ENCODE measurements around the gene ATP8A2.

The ATP8A2 gene

DNA sequence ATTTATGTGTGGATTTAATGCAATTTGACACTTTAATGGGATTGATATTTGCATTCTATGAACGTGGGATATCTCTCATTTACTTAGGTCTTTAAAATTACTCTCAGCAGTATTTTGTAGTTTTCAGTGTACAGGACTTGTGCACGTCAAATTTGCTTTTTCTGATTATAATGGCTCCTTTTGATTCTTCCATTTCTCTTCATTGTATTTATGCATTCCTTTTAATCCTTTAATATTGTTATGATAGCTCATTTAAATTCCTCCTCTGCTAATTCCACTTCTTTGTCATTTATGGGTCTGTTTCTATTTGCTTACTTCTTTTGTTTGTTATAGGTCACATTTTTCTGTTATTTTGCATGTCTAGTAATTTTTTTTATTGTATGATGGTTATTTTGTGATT is 226.6 kb downstream of the ATP8A2 start:
- TF ChIP-seq, protein P1, sequence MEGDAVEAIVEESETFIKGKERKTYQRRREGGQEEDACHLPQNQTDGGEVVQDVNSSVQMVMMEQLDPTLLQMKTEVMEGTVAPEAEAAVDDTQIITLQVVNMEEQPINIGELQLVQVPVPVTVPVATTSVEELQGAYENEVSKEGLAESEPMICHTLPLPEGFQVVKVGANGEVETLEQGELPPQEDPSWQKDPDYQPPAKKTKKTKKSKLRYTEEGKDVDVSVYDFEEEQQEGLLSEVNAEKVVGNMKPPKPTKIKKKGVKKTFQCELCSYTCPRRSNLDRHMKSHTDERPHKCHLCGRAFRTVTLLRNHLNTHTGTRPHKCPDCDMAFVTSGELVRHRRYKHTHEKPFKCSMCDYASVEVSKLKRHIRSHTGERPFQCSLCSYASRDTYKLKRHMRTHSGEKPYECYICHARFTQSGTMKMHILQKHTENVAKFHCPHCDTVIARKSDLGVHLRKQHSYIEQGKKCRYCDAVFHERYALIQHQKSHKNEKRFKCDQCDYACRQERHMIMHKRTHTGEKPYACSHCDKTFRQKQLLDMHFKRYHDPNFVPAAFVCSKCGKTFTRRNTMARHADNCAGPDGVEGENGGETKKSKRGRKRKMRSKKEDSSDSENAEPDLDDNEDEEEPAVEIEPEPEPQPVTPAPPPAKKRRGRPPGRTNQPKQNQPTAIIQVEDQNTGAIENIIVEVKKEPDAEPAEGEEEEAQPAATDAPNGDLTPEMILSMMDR (IDR thresholded peaks at IDR 0.05; ENCODE audit: low read depth, low read length), result no peak
- TF ChIP-seq, protein P2, sequence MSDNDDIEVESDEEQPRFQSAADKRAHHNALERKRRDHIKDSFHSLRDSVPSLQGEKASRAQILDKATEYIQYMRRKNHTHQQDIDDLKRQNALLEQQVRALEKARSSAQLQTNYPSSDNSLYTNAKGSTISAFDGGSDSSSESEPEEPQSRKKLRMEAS (IDR thresholded peaks at IDR 0.05; ENCODE audit: low read depth, low read length), result no peak
- TF ChIP-seq POLR2A (IDR thresholded peaks at IDR 0.05; ENCODE audit: extremely low read depth, insufficient read length) (no peak), MYC (IDR thresholded peaks at IDR 0.05; ENCODE audit: low read depth, low read length) (no peak)
- no peak overlapping the region for H3K4me3 ChIP-seq (ENCODE audit: low read depth, low read length)
- no peak for DNase-seq (ENCODE audit: low read depth)

DNA sequence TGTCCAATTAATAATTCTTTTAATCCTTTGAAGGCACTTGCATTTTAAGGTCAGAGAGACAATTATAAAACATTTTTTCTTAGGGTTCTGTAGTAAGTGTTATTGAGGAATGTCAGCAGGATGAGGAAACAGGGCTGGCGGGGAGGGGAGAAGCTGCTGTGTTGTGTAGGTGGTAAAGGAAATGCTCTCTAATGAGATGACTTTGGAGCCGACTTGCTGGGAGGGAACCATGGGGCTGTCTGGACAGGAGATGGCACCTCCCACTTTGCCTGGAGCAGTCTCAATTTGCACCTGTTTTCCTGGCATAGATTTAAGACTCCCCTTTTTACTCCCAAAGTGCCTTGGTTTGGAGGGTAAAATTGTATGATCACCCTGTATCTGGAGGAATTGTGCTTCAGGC is 230.4 kb downstream of the ATP8A2 start:
- no peak for DNase-seq (ENCODE audit: low read depth)
- TF ChIP-seq POLR2A (IDR thresholded peaks at IDR 0.05; ENCODE audit: extremely low read depth, insufficient read length) (no peak), MYC (IDR thresholded peaks at IDR 0.05; ENCODE audit: low read depth, low read length) (no peak)
- TF ChIP-seq, protein P1 (IDR thresholded peaks at IDR 0.05; ENCODE audit: low read depth, low read length), result no peak
- TF ChIP-seq, protein P2 (IDR thresholded peaks at IDR 0.05; ENCODE audit: low read depth, low read length), result no peak
- no peak overlapping the region for H3K4me3 ChIP-seq (ENCODE audit: low read depth, low read length)

DNA sequence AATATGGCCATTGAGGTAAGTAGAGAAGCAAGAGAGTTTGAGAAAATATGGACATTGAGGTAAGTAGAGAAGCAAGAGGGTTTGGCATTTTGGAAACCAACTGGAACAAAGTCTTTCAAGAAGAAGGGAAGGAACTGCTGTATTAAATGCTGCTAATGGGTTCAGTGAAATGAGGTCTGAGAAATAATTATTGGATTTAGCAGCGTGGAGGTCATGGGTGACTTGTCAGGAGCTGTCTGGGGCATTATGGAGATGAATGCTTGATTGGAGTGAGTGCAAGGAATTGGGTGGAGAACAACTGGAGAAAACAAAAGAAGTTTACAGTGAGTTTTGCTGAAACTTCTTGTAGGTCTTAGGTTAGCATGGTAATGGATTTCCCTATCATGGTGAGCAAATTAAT is 232.3 kb downstream of the ATP8A2 start:
- DNase-seq (ENCODE audit: low read depth), result no peak
- no peak for TF ChIP-seq MYC (IDR thresholded peaks at IDR 0.05; ENCODE audit: low read depth, low read length)
- TF ChIP-seq, protein P1 (IDR thresholded peaks at IDR 0.05; ENCODE audit: low read depth, low read length), result no peak
- TF ChIP-seq, protein P2 (IDR thresholded peaks at IDR 0.05; ENCODE audit: low read depth, low read length), result no peak
- no peak for TF ChIP-seq POLR2A (IDR thresholded peaks at IDR 0.05; ENCODE audit: extremely low read depth, insufficient read length)
- no peak overlapping the region for H3K4me3 ChIP-seq (ENCODE audit: low read depth, low read length)

DNA sequence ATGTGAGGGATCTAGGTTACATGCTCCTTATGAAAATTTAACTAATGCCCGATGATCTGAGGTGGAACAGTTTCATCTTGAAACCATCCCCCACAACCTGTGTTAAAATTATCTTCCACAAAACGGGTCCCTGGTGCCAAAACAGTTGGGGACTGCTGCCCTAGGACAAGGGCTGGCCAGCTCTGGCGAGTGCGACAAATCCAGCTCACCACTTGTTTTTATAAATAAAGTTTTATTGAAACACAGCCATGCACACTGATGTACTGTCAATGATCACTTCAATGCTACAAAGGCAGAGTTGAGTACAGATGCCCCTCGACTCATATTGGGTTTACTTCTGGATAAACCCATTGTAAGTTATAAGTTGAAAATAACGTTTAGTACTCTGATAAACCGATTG is 235.3 kb downstream of the ATP8A2 start:
- H3K4me3 ChIP-seq (ENCODE audit: low read depth, low read length), result no peak overlapping the region
- DNase-seq (ENCODE audit: low read depth), result no peak
- TF ChIP-seq, protein P2 (IDR thresholded peaks at IDR 0.05; ENCODE audit: low read depth, low read length), result no peak
- TF ChIP-seq, protein P1 (IDR thresholded peaks at IDR 0.05; ENCODE audit: low read depth, low read length), result no peak
- TF ChIP-seq POLR2A (IDR thresholded peaks at IDR 0.05; ENCODE audit: extremely low read depth, insufficient read length) (no peak), MYC (IDR thresholded peaks at IDR 0.05; ENCODE audit: low read depth, low read length) (no peak)

DNA sequence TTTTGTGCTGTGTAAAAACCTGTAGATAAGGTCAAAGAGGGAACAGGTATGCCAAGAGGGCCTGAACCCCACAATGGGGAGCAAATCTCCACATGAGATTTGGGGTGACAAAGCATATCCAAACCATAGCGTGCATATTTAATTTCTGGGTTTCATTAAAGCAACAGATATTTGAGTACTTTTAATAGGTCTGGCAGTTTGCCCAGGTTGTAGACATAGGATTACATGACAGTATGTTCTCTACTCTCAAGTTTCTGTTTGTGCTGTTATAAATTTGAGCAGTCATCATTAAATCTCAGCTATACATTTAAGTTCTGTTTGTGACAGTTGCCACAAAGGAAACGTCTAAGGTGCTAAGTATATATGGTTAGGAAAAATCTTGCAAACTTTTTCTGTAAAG is 236.4 kb downstream of the ATP8A2 start:
- TF ChIP-seq MYC (IDR thresholded peaks at IDR 0.05; ENCODE audit: low read depth, low read length), result no peak
- TF ChIP-seq, protein P1 (IDR thresholded peaks at IDR 0.05; ENCODE audit: low read depth, low read length), result no peak
- TF ChIP-seq, protein P2 (IDR thresholded peaks at IDR 0.05; ENCODE audit: low read depth, low read length), result no peak
- no peak for TF ChIP-seq POLR2A (IDR thresholded peaks at IDR 0.05; ENCODE audit: extremely low read depth, insufficient read length)
- H3K4me3 ChIP-seq (ENCODE audit: low read depth, low read length), result no peak overlapping the region
- no peak for DNase-seq (ENCODE audit: low read depth)

DNA sequence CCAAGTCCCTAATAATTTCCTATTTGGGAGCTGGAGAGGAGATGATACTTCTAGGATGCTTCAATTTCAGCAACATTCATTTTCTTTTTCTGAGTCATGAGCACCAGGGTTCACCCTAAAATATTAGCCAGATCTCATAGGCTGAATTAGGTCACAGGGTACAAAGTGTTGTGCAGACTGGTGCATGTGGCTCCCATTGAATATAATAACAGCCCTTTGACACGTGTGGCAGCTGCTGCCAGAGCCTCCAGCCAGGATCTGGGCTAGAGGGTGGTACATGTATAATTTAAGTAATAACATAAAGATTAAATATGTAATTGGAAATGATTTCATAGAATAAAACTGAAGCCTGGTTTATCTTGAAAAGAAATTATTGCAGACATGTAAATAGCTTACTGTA is 244.9 kb downstream of the ATP8A2 start:
- H3K4me3 ChIP-seq (ENCODE audit: low read depth, low read length), result no peak overlapping the region
- TF ChIP-seq, protein P1 (IDR thresholded peaks at IDR 0.05; ENCODE audit: low read depth, low read length), result no peak
- TF ChIP-seq, protein P2 (IDR thresholded peaks at IDR 0.05; ENCODE audit: low read depth, low read length), result no peak
- TF ChIP-seq POLR2A (IDR thresholded peaks at IDR 0.05; ENCODE audit: extremely low read depth, insufficient read length), result no peak
- no peak for TF ChIP-seq MYC (IDR thresholded peaks at IDR 0.05; ENCODE audit: low read depth, low read length)
- DNase-seq (ENCODE audit: low read depth), result no peak

Measured in NB4 (cell line).